RPMI8226 (cell line): ENCODE measurements around the gene MYOG.

Experiments used
- DNase-seq: peaks from one replicate; pipeline ENCODE4 v3.0.0-alpha.2; 2015

The MYOG gene

GRCh38 chr1:203069030-203069747 lies 16.6 kb downstream of the MYOG start:
- peak; percentile 54 for DNase-seq

GRCh38 chr1:203066965-203067364 lies 18.8 kb downstream of the MYOG start:
- no peak for DNase-seq

GRCh38 chr1:203065986-203066385 lies 19.8 kb downstream of the MYOG start:
- no peak for DNase-seq

- DNase-seq = no peak
Measured at GRCh38 chr1:203065191-203065590, 20.6 kb downstream of the MYOG start.

- DNase-seq = no peak
Measured at GRCh38 chr1:203063287-203063686, 22.5 kb downstream of the MYOG start.

GRCh38 chr1:203060115-203060514 lies 25.7 kb downstream of the MYOG start:
- DNase-seq = no peak

- DNase-seq = no peak
Measured at GRCh38 chr1:203059485-203059884, 26.3 kb downstream of the MYOG start.

GRCh38 chr1:203058676-203058935 lies 27.2 kb downstream of the MYOG start:
- no peak for DNase-seq

- no peak for DNase-seq
Measured at GRCh38 chr1:203057911-203058675, 27.7 kb downstream of the MYOG start.

GRCh38 chr1:203056516-203056915 lies 29.3 kb downstream of the MYOG start:
- DNase-seq = peak; percentile 23

GRCh38 chr1:203056012-203056411 lies 29.8 kb downstream of the MYOG start:
- DNase-seq = no peak

- no peak for DNase-seq
Measured at GRCh38 chr1:203055161-203055799, 30.5 kb downstream of the MYOG start.

GRCh38 chr1:203054642-203055041 lies 31.2 kb downstream of the MYOG start:
- no peak for DNase-seq

- no peak for DNase-seq
Measured at GRCh38 chr1:203054184-203054583, 31.6 kb downstream of the MYOG start.

GRCh38 chr1:203052601-203053000 lies 33.2 kb downstream of the MYOG start:
- DNase-seq = no peak

- DNase-seq = no peak
Measured at GRCh38 chr1:203051841-203052324, 33.9 kb downstream of the MYOG start.

GRCh38 chr1:203050826-203051225 lies 35.0 kb downstream of the MYOG start:
- no peak for DNase-seq

- no peak for DNase-seq
Measured at GRCh38 chr1:203049576-203050180, 36.1 kb downstream of the MYOG start.

- no peak for DNase-seq
Measured at GRCh38 chr1:203049077-203049476, 36.7 kb downstream of the MYOG start.

- DNase-seq = no peak
Measured at GRCh38 chr1:203048555-203049051, 37.2 kb downstream of the MYOG start.

- no peak for DNase-seq
Measured at GRCh38 chr1:203048086-203048485, 37.7 kb downstream of the MYOG start.

GRCh38 chr1:203046984-203047630 lies 38.7 kb downstream of the MYOG start:
- DNase-seq = no peak
